ENCODE measurements around the gene NACC2. TPM values are rescaled to one million over a fixed set of nuclear protein-coding genes. Genes with fewer than 3 reads are reported as not detected.

The NACC2 gene
- polyA plus RNA-seq, 1 donor (not counting 4 experiments of a cell fraction or from before 2014, with no cell fraction given) = 4.6 TPM

DNA sequence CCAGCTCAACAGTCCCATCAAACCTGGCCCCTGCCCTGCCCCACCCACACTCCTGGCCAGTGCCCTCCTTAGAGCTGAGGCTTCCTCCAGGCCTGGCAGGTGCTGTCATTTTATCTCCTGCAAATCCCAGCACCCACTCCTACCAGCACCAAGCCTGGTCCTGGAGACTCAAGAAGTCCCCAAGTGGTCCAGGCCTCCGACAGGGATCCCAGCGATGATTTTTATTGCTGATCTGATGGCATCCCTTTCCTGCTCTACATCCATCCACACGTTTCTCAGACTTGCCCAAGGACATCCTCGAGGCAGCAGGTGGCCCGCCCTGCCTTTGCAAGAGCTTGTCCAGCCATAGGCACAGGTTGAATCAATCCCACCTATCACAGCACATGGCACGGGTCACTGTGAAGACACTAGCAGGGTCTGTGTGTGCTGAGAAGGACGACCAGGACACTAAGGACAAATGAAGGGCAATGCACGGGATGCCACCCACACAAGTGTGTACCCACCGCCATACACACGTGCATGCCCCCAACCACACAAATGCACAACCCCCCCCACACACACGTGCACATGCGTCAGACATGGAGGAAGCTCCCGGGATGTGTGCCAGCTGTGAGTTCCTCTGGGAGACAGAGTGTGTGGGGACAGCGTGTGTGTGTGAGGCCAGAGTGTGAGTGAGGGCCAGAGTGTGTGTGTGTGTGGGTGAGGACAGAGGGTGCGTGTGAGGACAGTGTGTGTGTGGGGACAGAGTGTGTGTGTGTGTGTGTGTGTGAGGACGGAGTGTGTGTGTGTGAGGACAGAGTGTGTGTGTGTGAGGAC is 71.5 kb downstream of the NACC2 start:
- H3K27ac ChIP-seq (ENCODE audit: control insufficient read depth, insufficient read depth, low read length) = no peak overlapping the region
- FAIRE-seq = no peak

GRCh38 chr9:136022731-136023409 is 72.2 kb downstream of the NACC2 start:
- no peak overlapping the region for H3K9ac ChIP-seq (ENCODE audit: control insufficient read depth, extremely low read depth, insufficient read depth, low read length)
- FAIRE-seq = no peak
- H3K4me2 ChIP-seq (ENCODE audit: control insufficient read depth, extremely low read depth, insufficient read depth, low read depth, low read length) = no peak overlapping the region
- TF ChIP-seq EZH2 (IDR thresholded peaks at IDR 0.05; ENCODE audit: low read length) = no peak
- no peak for TF ChIP-seq CTCF (optimal IDR thresholded peaks at IDR 0.05 in 1 of 3, IDR thresholded peaks at IDR 0.05 in 1 of 3, conservative IDR thresholded peaks at IDR 0.05 in 1 of 3; ENCODE audit: extremely low read depth in 1 of 3, insufficient read depth in 2 of 3, low read length in 3 of 3)
- no peak overlapping the region for H3K4me3 ChIP-seq (ENCODE audit: control insufficient read depth in 2 of 3, extremely low read depth in 1 of 3, insufficient read depth in 2 of 3, low read depth in 1 of 3, low read length in 3 of 3)
- H4K20me1 ChIP-seq (ENCODE audit: control insufficient read depth, extremely low read depth, insufficient read depth, low read length) = peaks cover 7% of the 10 kb centered on the region
- H3K36me3 ChIP-seq (ENCODE audit: control insufficient read depth in 2 of 2, extremely low read depth in 1 of 2, insufficient read depth in 2 of 2, low read length in 2 of 2) = peaks cover 5 to 9% of the 10 kb centered on the region in 2 experiments
- H3K27ac ChIP-seq (ENCODE audit: control insufficient read depth, insufficient read depth, low read length) = no peak overlapping the region
- no peaks in the 10 kb centered on the region for H3K9me3 ChIP-seq (ENCODE audit: control insufficient read depth, low read depth, low read length)
- no peaks in the 10 kb centered on the region for H3K4me1 ChIP-seq (ENCODE audit: control insufficient read depth, extremely low read depth, insufficient read depth, low read length)
- peaks cover 35% of the 10 kb centered on the region for H3K79me2 ChIP-seq (ENCODE audit: control insufficient read depth, insufficient read depth, low read length)
- dilution Hi-C loops (cut with MboI; ENCODE audit: extremely low pct_ligation_motif_present, low sequenced_read_pairs) = no loop called here
- H3K9me1 ChIP-seq (ENCODE audit: control insufficient read depth, extremely low read depth, insufficient read depth, low read length) = peaks cover 3% of the 10 kb centered on the region
- no peaks in the 10 kb centered on the region for H3K27me3 ChIP-seq (ENCODE audit: control insufficient read depth, extremely low read depth, insufficient read depth, low read length)
- no peak overlapping the region for H2AFZ ChIP-seq (ENCODE audit: control insufficient read depth, low read length)
- no peak for DNase-seq (ENCODE audit: low read depth, low spot score)

More for the DNA sequence above, 71.5 kb downstream of the NACC2 start:
- no peaks in the 10 kb centered on the region for H3K27me3 ChIP-seq (ENCODE audit: control insufficient read depth, extremely low read depth, insufficient read depth, low read length)
- H3K9me1 ChIP-seq (ENCODE audit: control insufficient read depth, extremely low read depth, insufficient read depth, low read length) = peaks cover 3% of the 10 kb centered on the region
- H3K9me3 ChIP-seq (ENCODE audit: control insufficient read depth, low read depth, low read length) = no peaks in the 10 kb centered on the region
- H4K20me1 ChIP-seq (ENCODE audit: control insufficient read depth, extremely low read depth, insufficient read depth, low read length) = peaks cover 7% of the 10 kb centered on the region
- H2AFZ ChIP-seq (ENCODE audit: control insufficient read depth, low read length) = no peak overlapping the region
- peaks cover 36% of the 10 kb centered on the region for H3K79me2 ChIP-seq (ENCODE audit: control insufficient read depth, insufficient read depth, low read length)
- dilution Hi-C loops (cut with MboI; ENCODE audit: extremely low pct_ligation_motif_present, low sequenced_read_pairs) = no loop called here
- H3K4me3 ChIP-seq (ENCODE audit: control insufficient read depth in 2 of 3, extremely low read depth in 1 of 3, insufficient read depth in 2 of 3, low read depth in 1 of 3, low read length in 3 of 3) = no peak overlapping the region
- H3K36me3 ChIP-seq (ENCODE audit: control insufficient read depth in 2 of 2, extremely low read depth in 1 of 2, insufficient read depth in 2 of 2, low read length in 2 of 2) = peaks cover 5 to 9% of the 10 kb centered on the region in 2 experiments
- H3K4me2 ChIP-seq (ENCODE audit: control insufficient read depth, extremely low read depth, insufficient read depth, low read depth, low read length) = no peak overlapping the region
- TF ChIP-seq EZH2 (IDR thresholded peaks at IDR 0.05; ENCODE audit: low read length) = no peak
- no peak for TF ChIP-seq CTCF (optimal IDR thresholded peaks at IDR 0.05 in 1 of 3, IDR thresholded peaks at IDR 0.05 in 1 of 3, conservative IDR thresholded peaks at IDR 0.05 in 1 of 3; ENCODE audit: extremely low read depth in 1 of 3, insufficient read depth in 2 of 3, low read length in 3 of 3)
- DNase-seq (ENCODE audit: low read depth, low spot score) = no peak
- H3K9ac ChIP-seq (ENCODE audit: control insufficient read depth, extremely low read depth, insufficient read depth, low read length) = no peak overlapping the region
- H3K4me1 ChIP-seq (ENCODE audit: control insufficient read depth, extremely low read depth, insufficient read depth, low read length) = no peaks in the 10 kb centered on the region
